MM.1S (cell line): Measurements from ENCODE around the gene UBL5.

Source experiments
- EZH2 ChIP-seq: fragments of 300-600 bp; sonication (generic); optimal IDR thresholded peaks from 2 replicates; pipeline ENCODE3; 2017; ENCODE audit warnings: low read depth, mild to moderate bottlenecking, antibody characterized with exemption, low read length, mixed read lengths
- EZH2phosphoT487 ChIP-seq: fragments of 300-600 bp; sonication (generic); IDR thresholded peaks from 2 replicates; pipeline ENCODE4 v1.6.1; 2018; ENCODE audit warnings: antibody characterized with exemption, low read length
- TF ChIP-seq, protein P1 (sequence below): fragments of 300-600 bp; sonication (generic); IDR thresholded peaks from 2 replicates; pipeline ENCODE4 v1.5.1; 2016; ENCODE audit warnings: antibody characterized with exemption, low read length, mixed read lengths

DNA sequence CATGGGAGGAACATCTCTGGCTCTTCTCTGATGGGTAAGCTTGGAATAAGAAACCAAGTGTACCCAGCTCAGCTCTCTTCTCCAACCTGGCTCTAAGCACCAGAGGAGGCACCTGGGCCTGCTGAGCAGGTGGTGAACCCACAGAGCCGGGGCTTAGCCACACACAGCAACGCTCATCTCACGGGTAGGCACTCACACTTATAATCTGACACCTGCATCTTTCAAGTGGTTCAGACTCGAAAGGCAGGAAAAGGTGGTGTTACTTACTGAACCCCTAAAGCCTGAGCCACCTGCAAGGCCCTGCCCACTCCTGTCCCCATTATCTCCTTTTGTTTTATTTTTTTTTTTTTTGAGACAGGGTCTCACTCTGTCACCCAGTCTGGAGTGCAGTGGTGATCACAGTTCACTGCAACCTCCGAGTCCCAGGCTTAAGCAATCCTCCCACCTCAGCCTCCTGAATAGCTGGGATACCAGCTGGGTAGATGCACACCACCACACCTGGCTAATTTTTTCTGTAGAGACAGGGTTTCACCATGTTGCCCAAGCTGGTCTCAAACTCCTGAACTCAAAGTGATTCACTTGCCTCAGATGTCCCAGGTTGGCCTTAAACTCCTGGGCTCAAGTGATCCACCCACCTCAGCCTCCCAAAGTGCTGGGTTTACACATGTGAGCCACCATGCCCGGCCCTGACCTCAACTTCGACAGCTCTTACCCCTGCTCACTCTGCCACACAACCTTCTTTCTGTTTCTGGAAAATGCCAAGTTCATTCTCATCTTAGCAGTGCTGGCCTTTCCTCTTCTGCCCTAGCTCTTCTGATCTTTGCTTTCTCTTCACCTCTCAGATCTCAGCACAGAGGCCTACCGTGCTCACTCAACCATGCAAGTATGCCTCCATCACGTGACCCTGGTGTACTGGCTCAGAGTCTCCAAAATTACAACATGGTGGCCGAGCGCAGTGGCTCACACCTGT, 18.6 kb upstream of the UBL5 start:
- TF ChIP-seq, protein P1, sequence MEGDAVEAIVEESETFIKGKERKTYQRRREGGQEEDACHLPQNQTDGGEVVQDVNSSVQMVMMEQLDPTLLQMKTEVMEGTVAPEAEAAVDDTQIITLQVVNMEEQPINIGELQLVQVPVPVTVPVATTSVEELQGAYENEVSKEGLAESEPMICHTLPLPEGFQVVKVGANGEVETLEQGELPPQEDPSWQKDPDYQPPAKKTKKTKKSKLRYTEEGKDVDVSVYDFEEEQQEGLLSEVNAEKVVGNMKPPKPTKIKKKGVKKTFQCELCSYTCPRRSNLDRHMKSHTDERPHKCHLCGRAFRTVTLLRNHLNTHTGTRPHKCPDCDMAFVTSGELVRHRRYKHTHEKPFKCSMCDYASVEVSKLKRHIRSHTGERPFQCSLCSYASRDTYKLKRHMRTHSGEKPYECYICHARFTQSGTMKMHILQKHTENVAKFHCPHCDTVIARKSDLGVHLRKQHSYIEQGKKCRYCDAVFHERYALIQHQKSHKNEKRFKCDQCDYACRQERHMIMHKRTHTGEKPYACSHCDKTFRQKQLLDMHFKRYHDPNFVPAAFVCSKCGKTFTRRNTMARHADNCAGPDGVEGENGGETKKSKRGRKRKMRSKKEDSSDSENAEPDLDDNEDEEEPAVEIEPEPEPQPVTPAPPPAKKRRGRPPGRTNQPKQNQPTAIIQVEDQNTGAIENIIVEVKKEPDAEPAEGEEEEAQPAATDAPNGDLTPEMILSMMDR: no peak
- TF ChIP-seq EZH2phosphoT487 (no peak), EZH2 (no peak)
